ENCODE data around the gene PDZD4.

DNA sequence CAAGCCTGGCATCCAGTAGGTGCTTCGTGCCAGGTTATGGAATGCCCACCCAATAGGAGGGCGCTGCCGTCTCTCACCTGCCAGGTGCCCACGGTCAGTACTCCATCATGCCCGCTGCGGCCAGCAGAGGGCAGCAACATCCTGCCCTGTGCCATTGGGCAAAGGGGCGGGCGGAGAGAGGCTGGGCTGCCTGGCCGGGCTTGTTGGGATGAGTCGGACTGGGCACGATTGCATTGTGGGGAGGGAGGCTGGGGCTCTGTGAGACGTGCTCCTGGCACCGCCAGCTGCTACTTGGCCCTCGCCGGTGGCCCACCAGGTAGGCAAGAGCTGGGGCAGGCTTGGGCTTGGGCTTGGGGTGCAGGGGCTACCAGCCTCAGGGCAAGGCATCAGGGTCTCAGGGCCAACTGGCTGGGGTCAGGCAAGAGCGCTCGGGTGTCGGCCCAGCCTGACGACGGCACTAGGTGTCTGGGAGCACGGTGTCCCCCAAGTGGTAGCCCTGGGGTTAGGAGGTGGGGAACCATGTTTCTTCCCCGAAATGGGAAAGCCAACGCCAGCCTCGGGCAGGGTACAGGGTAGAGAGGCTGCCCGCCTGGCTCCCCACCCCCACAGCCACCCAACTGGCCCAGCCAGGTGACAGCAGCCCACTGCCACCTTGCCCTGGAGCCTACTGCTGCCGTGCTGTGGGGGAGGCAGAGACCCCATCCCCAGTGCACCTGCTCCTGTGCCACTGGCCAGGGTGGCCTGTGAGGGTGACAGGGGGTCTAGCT lies 66.2 kb downstream of the PDZD4 start, which contains the start of gene PLXNB3:
- TF ChIP-seq EZH2 (optimal IDR thresholded peaks at IDR 0.05; ENCODE audit: low read depth, low read length) (no peak), CTCF (IDR thresholded peaks at IDR 0.05; ENCODE audit: low read length) (peak; percentile 85), EZH2phosphoT487 (IDR thresholded peaks at IDR 0.05; ENCODE audit: low read length) (no peak)
